ENCODE results near the gene PLCG2.
A peak's percentile ranks its signal among the peaks of the same experiment; 100 is the strongest.
"Not testable (repeated sequence)": the region's sequence is repeated elsewhere in the genome, so short reads cannot be mapped to it uniquely, and the experiment has no call there.

Gene PLCG2

DNA sequence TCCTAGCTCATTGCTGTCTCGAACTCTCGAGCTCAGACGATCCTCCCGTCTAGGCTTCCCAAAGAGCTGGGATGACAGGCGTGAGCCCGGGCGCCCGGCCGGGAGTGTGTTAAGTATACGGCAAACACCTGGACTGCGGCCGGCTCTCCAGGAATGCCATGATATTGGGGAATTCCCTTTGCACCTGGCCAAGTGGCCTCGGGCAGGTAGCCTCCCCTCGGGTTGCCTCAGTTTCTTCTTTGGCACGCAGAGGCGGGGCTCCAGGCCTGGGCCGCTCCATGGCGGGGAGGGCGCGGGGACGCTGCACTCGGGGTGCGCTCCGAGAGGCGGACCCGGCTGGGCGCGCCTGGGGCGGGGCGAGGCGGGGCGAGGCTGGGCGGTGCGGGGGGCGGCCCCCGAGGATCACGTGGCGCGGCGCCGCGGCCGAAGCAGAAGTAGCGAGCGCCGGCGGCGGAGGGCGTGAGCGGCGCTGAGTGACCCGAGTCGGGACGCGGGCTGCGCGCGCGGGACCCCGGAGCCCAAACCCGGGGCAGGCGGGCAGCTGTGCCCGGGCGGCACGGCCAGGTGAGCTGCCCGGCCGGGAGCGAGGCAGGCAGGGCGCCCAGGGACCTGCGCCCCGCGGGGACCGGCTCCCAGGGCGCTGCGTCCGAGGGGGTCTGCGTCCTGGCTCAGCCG, at the start of gene PLCG2:
TSS of gene PLCG2 (plus strand) at position 431 of the 675 bp plus-strand sequence. CDS start 6,699 bp downstream, outside the sequence.
- peak; percentile 40 for DNase-seq

DNA sequence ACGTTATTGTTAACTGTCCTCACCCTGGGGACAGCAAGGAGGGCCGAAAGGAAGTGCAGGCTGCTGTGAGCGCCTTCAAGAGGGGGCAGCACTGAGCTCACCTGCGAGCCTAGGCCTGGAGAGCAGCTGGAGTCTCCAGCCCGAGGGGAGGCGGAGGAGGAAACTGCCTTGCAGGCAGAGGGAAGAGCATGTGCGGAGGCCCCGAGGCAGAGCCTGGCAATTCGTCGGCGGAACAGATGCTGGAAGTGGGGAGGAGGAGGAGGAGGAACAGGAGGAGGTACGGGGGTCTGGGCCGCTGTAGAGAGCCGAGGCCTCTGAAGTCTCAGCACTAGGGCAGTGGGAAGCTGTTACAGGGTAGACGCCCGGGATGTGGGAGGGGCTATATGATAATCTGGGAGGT, 49.6 kb upstream of the PLCG2 start:
- no peak for DNase-seq

DNA sequence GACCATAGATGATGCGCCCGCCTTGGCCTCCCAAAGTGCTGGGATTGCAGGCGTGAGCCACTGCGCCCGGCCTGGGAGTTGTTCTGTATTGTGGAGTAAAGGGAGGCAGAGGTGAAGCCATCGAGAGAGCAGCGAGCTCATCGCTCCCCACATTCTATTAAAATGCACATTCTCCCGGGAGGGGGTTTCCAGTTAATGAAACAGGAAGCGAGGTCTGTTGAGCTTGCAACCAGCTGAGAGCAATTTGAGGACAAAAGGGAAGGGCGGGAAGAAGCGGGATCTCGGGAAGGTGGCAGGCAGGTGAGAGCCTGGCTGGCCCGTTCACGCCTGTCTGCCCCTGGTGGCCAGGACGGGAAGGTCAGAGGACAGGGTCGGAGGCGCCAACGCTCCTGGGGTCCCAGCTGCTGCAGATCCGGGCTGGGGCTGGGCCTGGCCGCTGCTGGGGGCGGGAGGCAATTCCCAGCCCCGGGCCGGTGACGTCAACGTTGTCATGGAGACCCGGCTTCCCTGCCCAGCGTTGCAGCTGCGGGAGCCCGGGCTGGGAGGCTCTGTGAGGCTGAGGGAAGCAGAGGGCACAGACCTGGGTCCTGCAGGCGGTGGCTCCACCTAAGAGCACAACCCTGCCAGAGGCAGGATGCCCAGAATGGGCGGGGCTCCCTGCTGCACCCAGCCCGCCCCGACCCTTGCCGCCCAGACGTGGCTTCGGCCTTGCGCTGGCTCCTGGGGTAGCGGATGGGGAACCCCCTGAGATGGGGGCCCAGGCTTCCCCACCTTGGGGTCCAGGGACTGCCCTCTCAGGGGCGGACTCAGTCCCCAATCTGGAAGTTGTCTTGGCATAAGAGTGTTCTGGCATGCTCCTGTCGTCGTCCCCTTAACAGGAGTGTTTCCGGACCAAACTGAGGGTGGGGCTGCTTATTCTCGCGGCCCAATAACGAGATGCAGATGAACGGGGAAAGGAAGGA, 48.7 kb upstream of the PLCG2 start:
- peak; percentile 84 for DNase-seq

DNA sequence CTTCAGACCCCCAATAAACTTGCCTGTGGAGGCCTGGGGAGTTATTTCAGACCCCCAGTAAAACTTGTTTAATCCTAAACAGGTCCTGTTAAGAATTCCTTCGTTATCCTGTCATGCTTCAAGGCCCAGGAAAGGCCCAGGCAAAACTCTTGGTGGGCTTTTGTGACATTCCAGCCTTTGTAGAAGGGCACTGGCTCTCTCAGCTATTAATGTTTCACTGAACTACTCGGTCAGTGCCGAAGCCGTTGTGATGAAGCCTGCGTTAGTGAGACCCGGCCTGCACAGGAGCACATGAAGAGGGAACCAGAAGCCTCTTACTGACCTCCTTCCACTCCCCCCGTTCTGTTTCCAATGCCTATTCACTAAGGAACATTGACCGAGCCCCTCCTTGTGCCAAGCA, 47.4 kb upstream of the PLCG2 start:
- no peak for DNase-seq

DNA sequence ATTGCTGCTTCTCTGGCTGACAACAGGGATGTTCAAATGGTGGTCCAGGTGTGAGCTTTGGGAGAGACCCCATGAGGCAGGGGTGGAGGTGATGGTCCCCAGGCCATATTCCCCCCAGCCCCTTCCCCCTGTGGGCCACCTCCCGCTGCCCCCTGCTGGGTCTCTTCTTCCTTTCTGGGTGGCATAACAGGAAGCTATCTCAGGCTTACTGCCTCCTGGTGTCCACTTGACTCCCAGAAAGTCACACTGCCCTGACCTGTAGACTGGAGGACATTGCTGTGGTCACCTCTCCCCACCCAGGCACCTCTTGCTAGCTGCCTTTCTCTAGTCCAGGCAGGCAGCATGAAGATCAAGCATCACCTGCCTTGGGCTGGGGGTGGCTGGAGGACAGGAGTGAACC, 46.4 kb upstream of the PLCG2 start:
- no peak for DNase-seq

DNA sequence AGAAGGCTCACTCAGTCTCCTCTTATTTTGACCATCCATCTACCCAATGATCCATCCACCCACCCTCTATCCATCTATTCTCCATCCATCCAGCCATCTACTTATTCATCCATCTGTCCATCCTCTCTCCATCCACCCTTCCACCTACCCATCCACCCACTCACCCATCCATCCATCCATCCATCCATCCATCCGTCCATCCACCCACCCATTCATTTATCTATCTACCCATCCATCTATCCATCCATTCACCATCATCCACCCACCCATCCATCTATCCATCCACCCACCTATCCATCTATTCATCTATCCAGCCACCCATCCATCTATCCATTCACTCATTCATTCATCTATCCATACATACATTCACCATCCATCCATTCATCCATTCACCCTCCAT, 45.8 kb upstream of the PLCG2 start:
- no peak for DNase-seq

DNA sequence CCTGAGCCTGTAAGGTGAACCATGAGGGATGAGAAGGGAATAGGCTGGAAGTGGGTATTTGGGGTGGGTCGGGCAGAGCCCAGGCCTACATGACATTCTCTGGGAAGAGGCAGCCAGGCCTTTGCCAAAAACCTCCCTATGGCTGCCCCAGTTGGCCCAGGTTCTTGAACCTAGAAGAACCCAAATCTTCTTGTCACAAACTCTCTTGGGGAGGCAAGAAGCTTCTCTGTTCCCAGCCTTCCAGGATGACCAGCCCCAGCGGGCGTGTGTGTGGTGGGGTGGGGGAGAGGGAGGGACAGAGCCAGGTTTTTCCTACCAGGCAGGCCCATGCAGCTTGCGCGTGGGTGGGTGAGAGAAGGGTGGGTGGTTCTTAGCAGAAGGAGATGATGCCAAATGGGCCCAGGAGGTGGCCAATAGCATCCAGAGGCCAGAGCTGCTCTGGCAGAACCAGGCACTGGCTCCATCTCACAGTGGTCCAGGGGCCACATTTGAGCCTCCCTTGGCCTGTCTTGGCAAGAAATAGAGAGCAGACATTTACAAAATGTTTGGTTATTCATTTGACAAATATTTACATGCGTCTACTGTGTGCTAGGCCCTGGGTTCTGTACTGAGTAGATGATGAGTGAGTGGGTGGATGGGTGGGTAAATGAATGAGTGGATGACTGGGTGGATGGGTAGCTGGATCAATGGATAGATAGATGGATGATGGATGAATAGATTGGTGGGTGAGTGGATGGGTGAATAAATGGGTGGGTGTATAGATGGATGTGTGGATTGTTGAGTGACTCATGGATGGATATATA, 44.3 kb upstream of the PLCG2 start:
- DNase-seq = no peak

DNA sequence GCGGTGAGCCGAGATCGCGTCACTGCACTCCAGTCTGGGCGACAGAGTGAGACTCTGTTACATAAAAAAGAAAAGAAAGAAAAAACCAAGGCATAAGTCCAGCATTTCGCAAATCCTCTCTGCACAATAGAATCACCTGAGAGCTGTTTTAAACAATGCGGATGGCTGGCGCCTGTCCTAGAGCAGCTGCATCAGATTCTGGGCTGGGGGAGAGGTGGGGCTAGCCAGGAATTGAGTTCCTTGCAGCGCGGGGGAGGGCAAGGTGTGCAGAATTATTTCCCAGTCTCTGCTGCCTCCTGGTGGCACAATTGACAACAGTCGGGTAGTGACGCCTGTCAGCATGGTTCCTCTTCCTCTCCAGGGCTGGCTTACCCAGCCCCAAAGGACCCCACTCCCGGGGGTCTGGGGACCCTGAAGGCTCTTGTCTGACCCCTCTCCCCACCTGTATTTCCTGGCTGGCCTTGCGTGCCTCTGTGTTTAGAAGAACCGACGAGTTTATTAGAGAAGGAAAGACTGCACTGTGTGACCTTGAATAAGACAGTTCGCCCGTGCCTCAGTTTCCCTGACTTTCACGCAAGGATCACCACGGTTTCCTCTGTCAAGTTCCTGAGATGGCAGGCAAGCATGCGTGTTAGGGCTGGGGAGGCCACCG, 41.1 kb upstream of the PLCG2 start:
- DNase-seq = peak; percentile 65

DNA sequence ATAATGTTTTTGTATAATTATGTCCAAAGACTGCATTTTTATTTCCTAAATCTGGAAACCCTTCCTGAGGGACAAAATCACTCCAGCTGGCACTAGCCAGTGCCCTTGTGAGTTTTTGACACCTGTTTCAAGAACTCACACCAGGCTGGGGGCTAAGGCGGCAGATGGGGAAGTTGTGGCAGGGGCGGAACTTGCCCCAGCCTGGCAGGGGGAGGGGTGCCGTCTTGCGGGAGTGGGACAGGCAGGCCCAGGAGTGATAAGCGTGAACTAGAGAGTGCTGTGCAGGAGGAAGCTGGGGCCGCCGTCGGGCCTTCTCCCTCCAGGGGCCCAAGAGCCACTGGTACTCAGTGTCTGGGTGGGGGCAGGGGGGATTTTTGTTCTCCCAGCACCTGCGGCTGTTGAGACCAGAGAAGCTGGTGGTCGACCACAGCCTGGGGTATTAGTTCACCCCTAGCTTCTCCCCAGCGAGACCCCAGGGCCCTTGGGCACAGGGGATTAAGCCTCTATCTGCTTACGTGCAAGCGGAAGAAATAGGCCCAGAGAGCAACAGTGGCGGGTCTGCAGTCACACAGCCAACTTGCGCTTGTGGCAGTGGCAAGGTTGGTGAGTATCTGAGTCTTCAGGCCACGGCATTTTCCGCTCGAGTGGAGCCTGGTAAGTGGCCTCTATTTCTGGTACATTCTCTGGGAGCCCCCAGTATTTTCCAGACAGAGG, 40.2 kb upstream of the PLCG2 start:
- no peak for DNase-seq

DNA sequence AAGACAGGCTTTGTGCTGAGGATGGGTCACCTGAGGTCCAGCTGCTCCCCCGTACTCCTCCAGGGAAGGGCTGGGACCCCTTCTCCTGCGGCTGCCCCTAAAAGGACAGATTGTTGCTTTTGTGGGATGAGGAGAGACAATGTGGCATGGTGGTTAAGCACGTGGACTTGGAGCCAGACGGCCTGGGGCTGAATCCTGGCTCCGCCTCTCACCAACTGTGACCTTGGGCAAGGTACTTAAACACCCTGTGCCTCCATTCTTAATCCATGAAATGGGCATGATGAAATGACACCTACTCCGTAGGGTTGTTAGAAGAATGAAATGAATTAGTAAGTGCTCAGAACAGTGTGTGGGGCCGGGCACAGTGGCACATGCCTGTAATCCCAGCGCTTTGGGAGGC, 39.6 kb upstream of the PLCG2 start:
- DNase-seq = no peak

DNA sequence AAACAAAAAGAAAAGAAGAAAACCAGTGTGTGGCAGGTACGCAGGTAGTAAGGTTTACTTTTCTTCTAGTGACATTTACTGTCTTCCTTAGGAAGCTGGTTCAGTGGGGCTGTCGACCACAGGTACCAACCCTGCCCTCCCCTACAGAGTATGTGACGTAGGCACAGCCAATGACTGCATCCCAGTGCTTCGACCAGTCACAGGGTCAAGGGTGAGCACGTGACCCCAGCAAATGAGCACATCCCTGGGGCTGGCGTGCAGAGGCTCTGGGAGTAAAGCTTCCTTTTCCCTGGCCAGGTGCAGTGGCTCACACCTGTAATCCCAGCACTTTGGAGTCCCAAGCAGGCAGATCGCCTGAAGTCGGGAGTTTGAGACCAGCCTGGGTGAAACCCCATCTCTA, 38.9 kb upstream of the PLCG2 start:
- no peak for DNase-seq

DNA sequence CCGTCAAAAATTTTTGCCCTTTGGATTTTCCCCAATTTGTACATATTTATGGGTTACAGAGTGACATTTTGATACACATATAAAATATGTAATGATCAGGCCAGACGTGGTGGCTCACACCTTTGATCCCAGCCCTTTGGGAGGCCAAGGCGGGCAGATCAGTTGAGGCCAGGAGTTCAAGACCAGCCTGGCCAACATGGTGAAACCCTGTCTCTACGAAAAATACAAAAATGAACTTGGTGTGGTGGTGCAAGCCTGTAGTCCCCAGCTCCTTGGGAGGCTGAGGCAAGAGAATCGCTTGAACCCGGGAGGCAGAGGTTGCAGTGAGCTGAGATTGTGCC, 37.7 kb upstream of the PLCG2 start:
- DNase-seq = not testable (repeated sequence)

DNA sequence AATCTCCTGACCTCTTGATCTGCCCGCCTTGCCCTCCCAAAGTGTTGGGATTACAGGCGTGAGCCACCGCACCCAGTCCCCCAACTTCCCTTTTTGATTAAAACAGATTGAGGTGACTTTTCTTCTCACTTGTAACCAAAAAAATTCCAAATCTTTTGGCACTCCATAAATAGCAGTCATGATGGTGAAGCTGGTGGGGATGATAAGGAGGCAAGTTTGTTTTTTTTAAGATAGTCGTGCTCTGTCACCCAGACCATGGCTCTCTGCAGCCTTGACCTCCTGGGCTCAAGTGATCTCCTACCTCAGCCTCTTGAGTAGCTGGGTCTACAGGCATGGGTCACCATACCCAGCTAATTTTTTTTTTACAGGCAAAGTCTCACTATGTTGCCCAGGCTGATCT, 34.7 kb upstream of the PLCG2 start:
- no peak for DNase-seq

DNA sequence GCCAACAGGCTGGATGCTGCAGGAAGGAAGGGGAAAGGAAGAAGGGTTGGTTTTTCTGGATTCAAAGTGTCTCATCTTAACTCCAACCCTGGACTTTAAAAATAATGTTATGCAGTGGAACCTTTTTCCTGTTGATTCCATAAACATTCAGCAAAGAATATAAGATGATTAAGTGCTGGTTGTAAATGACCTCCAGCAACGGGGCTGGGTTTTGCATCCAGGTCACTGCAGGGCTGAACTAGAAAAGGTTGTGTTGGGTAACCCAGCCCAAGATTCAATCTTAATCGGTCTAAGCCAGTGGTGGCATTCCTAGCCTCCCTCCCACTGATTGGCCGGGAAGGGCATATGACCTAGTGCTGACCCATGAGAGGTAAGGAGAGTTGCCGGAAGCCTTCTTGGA, 34.2 kb upstream of the PLCG2 start:
- DNase-seq = no peak

DNA sequence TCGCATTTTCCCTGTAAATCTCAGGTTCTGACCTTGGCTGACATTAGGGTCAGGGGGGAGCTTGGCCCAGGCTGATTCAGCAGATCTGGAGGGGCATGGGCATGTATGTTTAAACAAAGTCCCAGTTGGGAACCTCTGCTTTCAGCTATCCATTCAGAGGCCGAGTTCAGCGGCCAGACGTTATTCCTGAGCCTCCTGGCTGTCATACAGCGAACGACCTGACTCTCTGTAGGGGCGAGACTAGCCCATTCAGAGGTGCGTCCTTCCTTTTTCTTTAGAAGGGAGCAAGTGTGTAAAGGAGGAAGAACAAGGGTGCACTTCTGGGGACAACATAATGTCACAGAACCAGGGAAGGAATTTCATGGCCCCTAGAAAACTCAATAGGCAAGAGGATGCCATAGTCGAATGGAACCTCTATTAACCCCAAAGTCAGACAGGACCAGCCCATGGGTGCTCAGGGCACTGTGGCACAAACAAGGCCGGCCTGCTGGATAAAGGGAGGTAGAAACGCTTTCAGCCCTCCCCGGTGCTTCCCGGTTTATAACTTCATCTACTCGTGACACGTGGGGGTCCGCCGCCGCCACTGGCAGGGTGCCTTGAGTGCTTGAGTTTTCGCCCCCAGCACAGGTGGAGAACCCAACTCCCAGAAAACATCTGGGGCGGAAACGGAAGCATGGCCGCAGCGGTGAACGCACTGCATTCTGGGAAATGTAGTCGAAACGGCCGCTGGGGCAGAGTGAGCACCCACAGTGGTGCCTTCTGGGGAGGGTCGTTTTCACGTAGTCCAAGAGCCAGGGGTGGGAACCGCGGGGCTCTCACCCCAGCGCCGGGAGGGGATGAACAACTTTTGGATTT, 33.2 kb upstream of the PLCG2 start:
- DNase-seq = peak; percentile 56

DNA sequence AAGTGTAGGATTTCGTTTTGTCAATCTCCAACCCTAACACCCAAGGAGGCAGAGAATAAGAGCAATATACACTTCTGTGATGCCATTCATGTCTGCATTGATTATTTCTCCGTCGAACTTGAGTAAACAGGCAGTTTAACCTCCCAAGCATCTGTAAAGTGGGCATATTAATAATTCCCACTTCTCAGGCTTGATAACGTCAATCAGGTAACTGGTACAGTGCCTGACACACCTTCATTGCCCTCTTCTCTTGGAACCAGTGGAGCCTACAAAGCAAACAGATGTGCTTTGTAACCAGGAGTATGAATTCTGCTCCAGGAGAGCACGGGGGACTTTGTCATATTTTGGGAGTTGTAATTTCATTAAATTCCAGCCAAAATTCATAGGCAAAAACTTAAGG, 32.5 kb upstream of the PLCG2 start:
- DNase-seq = no peak

DNA sequence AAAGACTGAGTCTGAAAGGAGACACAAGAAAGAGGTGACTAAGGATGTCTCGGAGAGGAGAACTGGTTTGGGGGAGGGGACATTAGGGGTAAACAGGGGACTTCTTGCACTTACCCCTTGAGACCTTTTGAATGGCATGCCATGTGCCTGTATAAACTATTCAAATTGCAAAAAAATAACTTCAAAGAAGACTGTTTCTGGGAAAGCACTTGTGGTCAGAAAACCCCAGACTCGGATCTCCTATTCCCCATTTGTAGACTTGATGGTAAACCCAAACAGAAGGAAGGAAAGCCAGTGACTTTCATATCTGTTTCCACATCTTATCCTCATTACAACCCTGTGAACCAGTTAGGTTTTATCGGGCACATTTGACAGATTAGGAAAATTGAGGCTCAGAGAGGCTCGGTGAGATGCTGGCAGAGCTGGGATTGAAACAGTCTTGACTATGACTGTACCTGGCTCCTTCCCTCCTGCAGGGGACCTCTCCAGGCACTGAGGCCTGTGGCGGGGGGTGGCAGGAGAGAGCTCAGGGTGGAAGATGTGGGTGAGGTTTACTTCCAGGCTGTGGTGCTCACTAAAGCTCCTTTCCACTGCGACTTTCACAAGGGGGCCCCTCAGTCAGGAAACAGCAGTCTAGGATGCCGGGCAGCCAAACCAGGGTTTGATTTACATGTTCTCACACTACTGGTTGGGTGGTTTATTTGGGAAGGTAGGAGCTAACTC, 30.5 kb upstream of the PLCG2 start:
- no peak for DNase-seq

DNA sequence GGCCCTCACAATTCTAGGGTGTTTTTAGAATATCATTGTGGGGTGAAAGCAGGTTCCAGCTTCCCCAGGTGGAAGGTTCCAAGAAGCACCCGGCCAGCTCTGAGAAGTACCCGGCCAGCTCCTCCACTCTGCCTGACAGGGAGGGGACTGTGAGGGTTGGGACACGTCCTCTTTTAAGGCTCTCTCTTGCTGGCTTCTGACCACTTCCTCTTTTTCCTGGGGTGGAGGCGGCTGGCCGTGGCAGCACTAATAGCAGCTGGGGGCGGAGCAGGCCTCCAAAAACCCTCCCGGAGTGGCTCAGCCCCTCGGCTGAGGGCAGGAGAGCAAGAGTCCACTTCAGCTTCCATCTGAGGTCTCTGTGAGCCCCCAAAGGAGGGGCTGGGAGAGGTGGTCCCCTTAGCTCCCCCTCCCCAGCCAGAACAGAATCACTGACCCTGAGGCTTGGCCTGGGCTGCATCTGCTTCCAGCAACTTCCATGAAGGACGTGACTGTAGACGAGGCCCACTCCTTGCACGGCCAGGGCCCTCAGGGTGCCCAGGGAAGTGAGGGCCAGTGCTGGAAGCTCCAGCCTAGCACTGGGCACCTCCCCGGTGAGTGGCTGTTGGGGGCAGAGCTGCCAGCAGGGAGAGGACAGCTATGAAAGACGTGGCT, 26.7 kb upstream of the PLCG2 start:
- DNase-seq = no peak

DNA sequence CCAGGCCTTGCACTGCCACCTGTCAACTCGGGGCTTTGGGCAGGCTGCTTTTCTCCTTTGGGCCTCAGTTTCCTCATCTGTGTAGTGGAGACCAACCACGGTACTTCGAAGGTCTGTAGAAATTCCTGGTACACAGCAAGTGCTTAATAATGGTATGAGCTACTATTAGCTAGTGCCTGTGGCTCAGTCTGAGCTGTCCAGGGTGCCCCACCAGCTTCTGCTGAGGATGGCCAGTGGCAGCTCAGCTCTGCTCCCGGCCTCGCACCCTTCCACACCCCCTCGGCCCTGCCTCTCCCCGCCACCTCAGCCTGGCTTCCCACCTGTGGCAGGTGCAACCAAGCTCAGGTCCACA, 26.2 kb upstream of the PLCG2 start:
- no peak for DNase-seq

DNA sequence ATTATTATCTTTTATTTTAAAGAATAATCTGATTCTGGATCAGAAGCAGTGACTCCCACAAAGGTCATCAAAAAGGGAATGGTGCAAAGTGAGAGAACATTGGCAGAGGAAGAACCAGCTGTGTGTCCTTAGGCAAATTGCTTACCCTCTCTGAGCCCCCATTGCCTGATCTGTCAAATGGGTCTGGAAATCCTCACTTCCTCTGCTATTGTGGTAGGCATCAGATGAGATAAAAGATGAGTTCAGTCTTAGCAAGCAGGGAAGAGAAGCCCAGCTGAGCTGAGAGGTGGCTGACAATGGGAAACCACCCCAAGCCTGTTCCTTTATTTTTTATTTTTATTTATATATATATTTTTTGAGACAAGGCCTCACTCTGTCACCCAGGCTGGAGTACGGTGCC, 24.2 kb upstream of the PLCG2 start:
- no peak for DNase-seq
